HG03354 (cell line): ENCODE results near the gene ALDH3B1.

ENCODE experiments used
- ATAC-seq: cut with Tn5 transposase; IDR thresholded peaks from one replicate; pipeline ENCODE4 v1.9.1; 2021; ENCODE audit warnings: mild to moderate bottlenecking; ENCODE audit not compliant: unreplicated experiment, poor library complexity, severe bottlenecking

The ALDH3B1 gene

DNA sequence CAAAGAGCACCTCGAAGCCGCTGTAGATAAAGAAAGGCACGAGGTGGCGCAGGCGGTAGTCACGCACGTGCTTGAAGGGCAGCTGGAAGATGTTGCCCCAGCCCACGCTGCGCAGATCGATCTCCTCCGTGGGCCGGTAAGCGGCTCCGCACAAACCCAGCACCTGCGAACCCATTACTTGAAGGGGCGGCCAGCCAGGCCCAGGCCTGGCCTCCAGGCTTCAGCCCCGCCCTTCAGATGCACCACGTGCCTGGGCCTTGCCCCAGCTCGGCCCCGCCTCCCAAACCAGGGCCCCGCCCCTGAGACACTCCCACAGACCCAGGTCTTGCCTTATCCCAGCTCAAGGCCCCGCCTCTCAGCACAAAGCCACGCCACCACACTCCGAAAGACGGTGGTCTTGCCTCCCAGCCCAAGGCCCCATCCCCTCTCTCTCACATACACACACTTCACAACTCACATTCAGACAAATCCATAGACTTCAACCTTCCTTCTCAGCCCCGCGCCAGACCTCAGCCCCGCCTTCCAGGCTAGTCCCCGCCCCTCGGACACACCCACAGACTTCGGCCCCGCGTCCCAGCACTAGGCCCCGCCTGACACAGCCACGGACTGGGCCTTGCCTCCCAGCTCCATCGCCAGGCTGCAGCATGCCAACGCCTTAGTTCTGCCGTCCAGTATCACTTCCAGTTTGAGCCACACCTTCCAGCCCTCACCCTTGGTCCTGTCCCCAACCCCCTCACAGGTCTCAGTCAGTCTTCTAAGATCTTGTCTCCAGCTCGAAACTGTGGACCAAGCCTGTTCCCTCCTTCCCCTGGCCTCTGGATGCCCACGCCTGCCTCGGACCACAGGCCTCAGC lies 13.3 kb upstream of the ALDH3B1 start:
- no peak for ATAC-seq

DNA sequence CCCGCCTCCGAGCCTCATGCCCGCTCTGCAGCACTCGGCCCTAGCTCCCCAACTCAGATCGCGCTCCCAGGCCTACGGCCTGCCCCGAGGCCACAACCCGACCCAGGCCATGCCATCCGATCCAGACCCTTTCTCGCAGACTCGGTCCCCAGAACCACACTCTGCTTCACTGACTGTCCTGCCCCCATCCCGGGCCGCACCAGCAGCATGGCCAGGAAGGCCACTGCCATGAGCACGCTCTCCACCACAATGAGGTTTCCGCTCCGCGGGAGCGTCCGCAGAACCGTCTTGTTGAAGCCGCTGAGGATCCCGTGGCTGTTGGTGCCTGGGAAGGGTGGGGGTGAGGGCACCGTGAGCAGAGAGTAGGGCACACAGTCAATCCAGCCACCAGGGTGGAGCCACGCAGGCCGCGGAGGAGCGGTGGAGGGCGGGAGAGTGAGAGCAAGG lies 12.6 kb upstream of the ALDH3B1 start:
- ATAC-seq, result no peak

DNA sequence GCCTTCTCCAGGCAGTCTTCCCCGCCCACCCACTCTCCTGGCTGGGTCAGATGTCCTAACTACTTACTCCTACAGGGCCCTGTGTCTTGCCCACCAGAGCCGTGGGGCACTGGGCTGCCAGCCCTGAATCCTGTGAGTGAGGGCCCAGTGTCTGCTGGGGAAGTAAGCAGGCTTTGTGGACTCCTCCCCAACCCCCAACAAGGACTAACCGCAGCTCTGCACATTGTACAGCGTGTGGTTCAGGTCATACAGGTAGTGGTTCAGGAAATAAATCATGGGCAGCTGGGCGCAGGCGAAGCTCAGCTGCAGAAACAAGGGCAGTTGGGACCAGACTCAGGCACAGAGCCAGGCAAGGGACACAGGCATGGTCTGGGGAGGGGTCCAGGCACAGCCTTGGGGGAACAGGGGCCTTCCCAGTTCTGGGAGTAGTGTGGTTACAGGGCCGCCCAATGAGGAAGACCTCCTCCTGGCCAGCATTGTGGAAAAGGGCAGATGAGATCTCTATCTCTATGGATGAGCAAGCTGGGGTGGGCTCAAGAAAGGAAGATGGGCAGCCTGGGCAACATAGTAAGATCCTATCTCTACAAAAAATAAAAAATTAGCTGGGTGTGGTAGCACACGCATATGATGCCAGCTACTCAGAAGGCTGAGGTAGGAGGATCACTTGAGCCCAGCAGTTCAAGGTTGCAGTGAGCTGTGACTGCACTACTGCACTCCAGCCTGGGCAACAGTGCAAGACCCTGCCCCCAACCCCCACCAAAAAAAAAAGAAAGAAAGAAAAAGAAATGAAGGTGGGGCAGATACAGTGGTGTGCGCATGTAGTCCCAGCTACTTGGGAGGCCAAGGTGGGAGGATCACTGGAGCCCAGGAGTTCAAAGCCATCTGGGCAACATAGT lies 11.7 kb upstream of the ALDH3B1 start:
- ATAC-seq, result no peak

DNA sequence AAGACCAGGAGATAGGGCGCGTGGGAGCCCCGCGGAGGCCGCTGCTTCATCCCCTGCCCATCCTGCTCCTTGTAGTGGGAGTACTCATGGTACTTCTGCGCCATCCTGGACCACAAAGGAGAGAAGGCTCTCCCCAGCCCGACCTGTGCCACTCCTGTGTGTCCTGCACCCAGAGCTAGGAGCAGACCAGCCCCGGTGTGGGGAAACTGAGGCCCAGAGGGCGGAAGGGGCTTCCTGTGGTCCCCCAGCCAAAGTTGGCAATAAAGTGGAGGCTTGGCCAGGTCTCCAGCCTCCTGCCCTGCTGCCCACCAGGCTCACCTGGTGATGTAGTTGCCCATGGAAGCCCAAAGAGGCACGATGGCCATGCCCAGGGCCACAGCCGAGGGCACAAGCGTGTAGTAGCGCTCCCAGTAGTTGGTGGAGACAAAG lies 10.9 kb upstream of the ALDH3B1 start:
- ATAC-seq, result no peak

DNA sequence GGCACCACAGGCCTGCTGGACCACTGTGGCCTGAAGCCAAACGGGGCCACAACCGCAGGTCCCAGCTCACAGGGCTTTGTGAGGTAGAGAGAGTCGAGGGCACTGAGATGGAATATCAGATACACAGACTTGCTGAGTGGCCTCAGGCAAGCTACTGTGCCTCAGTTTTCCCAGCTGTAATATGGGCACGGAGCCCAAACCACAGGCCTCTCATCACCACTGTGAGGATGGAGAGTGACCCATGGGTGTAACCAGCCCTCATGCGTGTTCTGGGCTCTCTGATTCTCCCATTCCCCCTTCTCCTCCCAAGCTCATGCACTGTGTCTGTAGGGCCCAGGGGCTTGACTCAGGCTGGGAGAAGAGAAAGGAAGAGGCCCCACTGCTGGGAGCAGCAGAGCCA lies 10.4 kb upstream of the ALDH3B1 start:
- no peak for ATAC-seq

DNA sequence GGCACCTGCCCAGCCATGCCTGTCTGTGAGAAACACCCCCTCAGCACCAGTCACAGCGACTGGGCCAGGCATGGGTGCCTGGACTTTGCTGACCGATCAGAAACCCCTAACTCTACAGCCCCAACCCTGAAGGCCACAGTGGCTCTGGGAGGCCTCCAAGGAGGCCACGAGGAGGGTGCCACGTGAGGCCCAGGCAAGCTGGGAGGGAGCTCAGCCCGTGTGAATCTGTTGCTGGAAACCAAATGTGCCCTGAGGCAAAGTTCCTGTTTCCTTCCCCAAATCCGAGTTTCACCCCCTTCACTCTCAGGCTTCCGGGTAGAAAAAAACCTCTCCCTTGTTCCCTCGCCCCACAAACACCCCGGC lies 7.6 kb upstream of the ALDH3B1 start:
- peak; percentile 19 for ATAC-seq

DNA sequence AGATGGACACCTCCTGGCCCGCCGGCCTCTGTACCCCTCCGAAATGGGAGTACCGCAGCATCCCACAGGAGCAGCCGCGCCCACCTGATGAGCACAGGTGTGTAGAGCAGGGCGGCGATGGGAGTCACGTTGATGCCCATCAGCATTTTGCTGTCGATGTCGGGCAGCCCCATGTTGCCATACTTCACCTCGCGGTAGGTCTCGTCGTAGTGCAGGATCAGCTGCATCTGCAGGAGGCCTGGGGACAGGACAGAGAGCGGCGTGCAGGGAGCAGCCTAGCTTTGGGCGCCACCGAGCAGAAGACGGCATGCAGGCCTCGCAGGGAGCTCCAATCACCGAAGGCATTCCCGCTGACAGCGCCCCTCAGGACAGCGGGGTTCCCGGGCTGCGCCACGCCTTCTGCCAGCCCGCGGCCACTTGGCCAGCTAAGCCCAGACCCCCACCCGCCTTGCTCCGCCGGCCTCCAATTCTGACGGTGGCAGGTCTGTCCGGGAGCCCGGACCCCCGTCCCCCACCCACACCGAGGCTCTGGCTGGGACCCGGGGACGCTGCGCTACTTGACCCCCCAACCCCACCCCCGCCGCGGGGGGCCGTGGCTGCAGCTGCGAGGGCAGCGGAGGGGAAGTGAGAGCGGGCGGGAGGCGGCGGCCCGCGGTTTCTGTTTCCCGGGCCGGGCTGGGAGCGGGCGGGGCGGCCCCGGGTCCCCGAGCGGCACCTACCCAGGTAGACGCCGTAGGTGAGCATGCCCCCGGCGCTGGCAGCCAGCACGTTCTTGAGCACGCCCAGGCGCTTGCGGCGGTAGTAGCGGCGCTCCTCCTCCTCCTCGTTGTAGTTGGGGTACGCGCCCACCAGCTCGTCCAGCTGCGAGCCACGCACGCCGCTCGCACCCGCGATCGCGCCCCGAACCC lies 6.9 kb upstream of the ALDH3B1 start:
- peak; percentile 43 for ATAC-seq

DNA sequence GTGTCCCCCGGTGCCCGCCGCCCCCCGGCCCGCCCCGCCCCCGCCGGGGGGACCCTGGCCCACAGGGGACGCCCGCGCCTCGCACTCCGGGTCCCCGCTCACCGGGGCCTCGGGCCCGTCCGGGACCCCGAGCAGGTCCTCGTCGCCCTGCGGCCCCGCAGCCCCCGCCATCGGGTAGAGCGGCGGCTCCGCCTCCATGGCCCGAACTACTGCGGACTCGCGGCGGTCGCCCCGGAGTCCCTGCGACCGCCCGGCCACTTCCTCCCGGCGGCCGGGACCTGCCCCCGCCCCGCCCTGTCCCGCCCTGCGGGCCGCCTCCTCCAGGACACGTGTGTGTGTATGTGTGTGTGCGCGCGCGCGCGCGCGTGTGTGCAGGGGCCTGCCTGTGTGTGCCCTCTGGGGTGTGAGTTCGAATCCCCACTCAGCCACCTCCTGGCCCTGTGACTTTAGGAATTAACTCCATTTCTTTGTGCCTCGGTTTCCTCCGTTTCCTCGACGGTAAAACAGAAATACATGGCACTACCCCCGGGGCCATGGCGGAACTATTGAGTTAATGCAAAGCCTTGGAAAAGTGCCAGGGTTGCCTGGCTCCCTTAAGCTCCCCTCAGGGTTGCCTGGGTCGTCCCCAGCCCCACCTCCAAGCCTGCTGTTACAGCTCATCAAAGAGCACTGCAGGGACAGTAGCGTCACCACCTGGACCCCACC lies 6.1 kb upstream of the ALDH3B1 start, which contains the start of gene UNC93B1:
UNC93B1 (minus strand) TSS at position 252 of the 705 bp plus-strand sequence; CDS start at position 198, 54 bp downstream.
- ATAC-seq, result peak; percentile 67

DNA sequence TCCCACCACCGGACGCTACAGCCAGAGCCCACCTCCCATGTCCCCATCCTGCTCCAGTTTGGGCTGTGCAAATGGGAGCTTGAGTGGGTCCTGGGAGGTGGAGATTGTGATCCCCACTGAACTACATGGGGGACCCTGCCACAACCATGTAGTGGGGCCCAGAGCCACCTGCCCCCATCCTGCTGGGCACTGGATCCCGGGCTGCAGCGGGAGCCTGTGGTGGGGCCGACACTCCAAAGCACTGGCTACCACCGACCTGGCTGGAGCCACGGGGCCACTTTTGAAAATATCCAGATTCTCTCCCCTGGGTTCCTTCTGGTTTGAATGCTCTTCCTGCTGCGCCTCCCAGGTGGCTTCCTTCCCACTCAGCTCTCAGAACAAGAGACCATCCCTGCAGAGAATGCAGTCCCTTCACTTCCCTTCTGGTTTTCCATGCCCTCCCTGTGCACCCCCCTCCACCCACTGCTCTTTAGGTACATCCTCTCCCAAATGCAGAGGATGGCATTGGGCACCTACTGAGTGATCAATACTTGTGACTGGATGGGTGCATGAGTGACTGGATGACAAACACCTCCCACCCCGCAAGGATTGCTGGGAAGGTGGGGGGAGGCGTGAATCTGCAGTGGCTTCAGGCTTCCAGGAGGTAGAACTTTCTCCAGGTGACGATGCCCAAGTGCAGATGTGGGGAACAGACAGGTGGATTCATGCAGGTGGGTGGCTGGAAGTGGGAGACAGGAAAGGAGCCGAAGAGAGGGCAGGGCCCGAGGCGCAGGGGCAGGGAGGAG lies 5.4 kb upstream of the ALDH3B1 start:
- no peak for ATAC-seq

DNA sequence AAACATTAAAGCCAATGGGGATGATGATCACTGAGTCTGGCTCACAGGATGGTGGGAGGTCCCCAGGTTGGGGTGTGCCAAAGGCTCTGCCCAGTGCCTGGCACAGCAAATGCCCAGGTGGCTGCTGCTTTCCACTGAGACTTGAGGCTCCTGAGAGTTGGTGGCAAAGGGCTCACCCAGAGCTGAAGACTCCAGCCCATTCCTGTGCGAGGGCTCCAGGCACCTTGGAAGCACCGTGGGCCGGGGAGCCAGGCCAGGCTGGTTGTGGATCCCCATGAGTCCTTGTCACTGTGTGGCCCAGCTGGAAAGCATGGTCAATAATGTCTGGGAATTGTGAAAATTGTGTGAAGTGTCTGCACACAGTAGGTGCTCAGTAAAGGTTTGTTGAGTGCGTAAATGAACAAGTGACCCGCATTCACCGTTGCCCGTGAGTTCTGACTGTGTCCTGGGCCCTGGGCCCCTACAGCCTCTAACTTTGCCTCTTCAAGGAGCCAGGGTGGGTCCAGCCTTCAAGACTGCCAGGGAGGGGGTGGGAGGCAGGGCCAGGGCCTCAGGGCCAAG lies 3.4 kb upstream of the ALDH3B1 start:
- no peak for ATAC-seq

DNA sequence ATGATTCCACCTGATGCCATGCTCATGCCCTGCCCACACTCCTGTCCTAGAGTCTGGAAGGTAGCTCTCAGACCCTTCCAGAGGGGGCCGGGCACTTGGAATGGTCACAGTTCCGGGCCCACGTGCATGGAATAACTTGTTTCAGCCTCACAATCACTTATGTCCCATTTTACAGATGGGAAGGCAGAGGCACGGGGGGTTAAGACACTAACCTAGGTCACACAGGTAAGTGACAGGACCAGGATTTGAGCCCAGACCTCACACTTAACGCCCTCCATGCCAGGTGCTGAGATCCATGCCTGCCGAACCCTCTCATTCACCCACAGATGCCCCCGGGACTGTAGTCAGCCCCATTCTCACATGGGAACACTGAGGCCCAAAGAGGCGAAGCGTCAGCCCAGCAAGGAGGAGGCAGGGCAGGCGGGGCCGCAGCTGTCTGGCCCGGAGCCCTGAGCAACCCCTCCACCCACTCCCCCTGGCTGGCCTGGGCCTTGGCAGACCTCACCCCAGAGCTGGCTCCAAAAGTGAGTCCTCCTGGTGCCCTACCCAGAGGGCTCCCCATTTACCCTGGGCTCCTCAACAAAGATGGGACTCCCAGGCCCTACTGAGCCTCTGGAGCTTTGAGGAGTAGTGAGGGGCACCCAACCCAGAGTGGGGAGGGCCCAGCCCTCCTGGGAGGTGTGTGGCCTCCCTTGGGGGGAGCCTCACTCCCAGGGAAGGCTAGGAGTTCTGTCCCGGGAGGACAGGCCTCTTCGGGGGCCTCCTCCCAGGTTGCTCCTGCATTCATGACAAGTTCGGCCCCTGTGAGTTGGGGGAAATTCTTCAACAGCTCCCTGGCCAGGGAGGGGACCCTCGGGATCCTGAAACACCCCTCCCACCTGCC lies 2.4 kb upstream of the ALDH3B1 start:
- no peak for ATAC-seq

DNA sequence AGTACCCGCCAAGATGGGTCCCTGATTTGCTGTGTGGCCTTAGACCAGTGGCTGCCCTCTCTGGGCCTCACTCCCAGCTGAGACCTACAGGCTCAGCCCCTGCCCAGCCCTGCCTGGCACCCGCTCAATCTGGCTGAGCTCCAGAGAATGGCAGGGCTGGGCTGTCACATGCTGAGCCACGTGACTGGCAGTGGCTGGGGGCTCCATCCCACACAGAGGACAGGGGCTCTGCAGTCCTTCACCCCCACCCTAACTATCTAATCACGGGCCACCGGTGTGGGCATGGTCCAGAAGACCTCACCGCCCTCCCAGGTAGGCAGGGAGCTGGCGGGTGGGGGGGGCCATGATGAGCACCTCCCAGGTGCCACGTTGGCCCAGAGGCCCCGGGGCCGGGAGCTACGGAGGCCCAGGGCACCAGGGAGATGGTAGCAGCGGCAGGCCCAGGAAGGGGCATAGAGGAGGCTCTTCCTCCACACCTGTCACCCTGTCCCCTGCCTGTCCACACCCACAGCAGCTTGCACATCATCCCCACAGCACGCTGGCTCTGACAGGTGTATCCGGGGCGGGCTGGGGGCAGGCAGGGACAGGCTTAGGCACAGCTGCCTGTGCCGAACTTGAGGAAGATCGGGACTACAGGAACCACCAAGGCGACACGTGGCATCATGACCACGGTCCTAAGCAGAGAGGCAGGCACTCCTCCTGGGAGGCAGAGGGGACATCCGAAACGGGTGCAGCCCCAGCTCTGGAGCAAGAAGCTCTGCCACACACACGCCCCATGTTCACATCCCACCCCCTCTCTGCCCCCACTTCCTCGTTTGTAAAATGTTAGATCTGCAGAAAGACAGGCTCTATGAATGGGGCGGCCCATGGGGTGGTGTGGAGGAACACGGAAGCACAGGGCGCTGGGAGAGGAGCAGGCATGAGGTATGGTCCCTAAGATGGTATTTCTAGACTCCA lies 1.5 kb upstream of the ALDH3B1 start:
- ATAC-seq, result no peak

DNA sequence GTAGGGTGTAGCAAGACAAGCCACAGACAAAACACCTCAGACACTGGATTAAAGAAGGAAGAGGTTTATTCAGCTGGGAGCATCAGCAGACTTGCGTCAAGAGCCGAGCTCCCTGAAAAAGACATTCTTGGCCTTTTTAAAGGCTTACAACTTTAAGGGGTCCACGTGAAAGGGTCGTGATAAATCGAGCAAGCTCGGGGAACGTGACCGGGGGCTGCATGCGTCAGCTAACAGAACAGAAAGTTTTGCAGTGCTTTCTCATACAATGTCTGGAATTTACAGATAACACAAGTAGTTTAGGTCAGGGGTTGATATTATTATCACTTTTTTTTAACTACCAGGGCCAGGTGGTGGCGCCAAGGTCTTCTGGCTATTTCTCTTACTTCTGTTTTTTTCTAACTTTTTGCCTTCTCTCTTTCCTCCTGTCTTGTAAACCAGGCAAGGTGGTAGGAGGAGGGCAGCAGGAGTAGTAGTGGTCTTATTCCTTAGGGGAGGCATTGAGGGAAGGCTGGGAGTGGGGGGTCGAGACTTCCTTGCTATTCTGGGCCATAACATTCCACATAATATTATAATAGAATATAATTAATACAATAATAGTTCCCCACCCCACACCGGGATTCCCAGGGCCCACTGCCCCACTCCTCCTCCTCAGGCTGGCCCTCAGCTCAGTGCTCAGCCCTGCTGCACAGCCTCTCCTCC lies 587 bp upstream of the ALDH3B1 start:
- no peak for ATAC-seq

DNA sequence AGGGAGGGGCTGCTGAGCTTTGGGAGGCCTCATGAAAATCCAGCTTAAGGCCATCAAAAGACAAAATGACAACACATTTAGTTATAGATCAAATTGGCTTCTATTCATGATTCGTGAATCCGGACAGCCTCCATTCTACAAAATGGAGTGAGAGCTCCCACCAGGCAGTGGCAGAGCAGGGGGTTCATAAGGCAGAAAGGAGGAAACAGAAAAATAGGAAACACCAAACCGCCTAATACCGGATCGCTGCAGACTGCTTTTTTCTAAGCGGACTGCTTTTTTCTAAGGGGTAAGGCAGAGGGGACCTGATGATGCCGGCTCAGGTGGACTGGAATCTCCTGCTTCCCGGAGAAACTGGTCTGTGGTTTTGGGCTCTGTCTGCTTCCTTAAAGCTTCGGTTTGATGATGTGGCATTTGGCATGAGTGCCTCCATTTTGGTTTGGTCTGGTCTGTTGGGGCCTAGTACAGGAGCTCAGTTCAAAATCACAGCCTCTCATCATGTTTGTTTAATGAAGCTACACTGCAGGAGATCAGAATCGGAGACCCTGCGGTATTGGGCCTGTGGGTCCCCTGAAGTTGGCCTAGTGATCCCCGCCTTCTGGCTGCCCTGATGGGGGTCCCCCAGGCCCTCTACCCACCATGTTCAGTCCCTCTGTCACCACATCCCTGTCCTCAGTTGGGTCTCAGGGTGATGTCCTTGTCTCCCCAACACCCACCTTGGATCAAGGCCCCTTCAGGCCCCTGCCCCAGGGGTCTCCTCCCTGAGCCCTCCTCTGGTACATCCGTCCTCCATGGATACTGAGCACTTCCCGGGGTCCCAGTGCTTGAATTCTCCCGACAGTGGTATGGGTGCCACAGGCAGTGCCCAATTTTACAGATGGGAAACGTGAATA lies 1.2 kb downstream of the ALDH3B1 start:
- no peak for ATAC-seq
